Spleen (tissue), 13 donors: Measurements from ENCODE around the gene DEPDC1B. TPM values are rescaled to one million over a fixed set of nuclear protein-coding genes. Genes with fewer than 3 reads are reported as not detected.
A peak's percentile ranks its signal among the peaks of the same experiment; 100 is the strongest.

ENCODE experiments used
- DNase-seq: peaks from one replicate; pipeline ENCODE4 v3.0.0-alpha.2; 2020
- H3K27ac ChIP-seq, 8 donors: fragments of 200-600 bp; sonication (generic) in 7 of 8; 1 replicate in 4 of 8; 2 replicates in 4 of 8; pipeline versions ENCODE4 v1.5.0 to v1.8.0; 2016 to 2021; ENCODE audit warnings: inconsistent platforms in 4 of 8, mild to moderate bottlenecking in 4 of 8, moderate library complexity in 1 of 8
- H3K27me3 ChIP-seq, 7 donors: fragments of 200-600 bp; sonication (generic) in 6 of 7; replicated peaks in 1 of 7; 1 replicate in 4 of 7; 2 replicates in 3 of 7; pipeline versions ENCODE4 v1.5.0 to v1.8.0; 2016 to 2021; ENCODE audit warnings: inconsistent platforms in 3 of 7, mild to moderate bottlenecking in 1 of 7
- H3K36me3 ChIP-seq, 6 donors: fragments of 200-600 bp; sonication (generic) in 5 of 6; 1 replicate in 4 of 6; 2 replicates in 2 of 6; pipeline versions ENCODE4 v1.5.0 to v1.8.0; 2016 to 2021; ENCODE audit warnings: inconsistent platforms in 2 of 6
- H3K4me1 ChIP-seq, 6 donors: fragments of 200-600 bp; sonication (generic) in 5 of 6; 1 replicate in 3 of 6; 2 replicates in 3 of 6; pipeline versions ENCODE4 v1.5.0 to v1.8.0; 2016 to 2021; ENCODE audit warnings: inconsistent platforms in 3 of 6
- H3K4me3 ChIP-seq, 8 donors: fragments of 200-600 bp; sonication (generic) in 7 of 8; 1 replicate in 4 of 8; 2 replicates in 4 of 8; pipeline versions ENCODE4 v1.5.0 to v1.8.0; 2016 to 2021; ENCODE audit warnings: inconsistent platforms in 4 of 8, mild to moderate bottlenecking in 4 of 8, moderate library complexity in 2 of 8
- H3K9me3 ChIP-seq, 8 donors: fragments of 200-600 bp; sonication (generic) in 7 of 8; 1 replicate in 4 of 8; 2 replicates in 4 of 8; pipeline versions ENCODE4 v1.5.0 to v1.8.0; 2016 to 2021; ENCODE audit warnings: inconsistent platforms in 4 of 8
- CTCF ChIP-seq, 11 experiments: fragments of 200-600 bp in 7 of 11; fragments of 450-650 bp in 4 of 11; sonication (generic) in 4 of 11; IDR thresholded peaks in 8 of 11; conservative IDR thresholded peaks in 3 of 11; 1 replicate in 7 of 11; 2 replicates in 4 of 11; pipeline versions ENCODE4 v1.4.0 to v1.8.0; 2016 to 2021; ENCODE audit warnings: antibody characterized with exemption in 11 of 11, inconsistent platforms in 4 of 11, mild to moderate bottlenecking in 1 of 11
- POLR2A ChIP-seq, 3 donors: fragments of 450-650 bp; IDR thresholded peaks; one replicate each; pipeline ENCODE4 v1.5.1; 2017; ENCODE audit warnings: antibody characterized with exemption in 3 of 3, mild to moderate bottlenecking in 1 of 3
- POLR2AphosphoS5 ChIP-seq, 3 donors: sonication (generic); formaldehyde crosslinking; IDR thresholded peaks; one replicate each; pipeline ENCODE4 v1.5.1; 2017; ENCODE audit warnings: antibody characterized with exemption in 3 of 3
- WGBS, 5 donors: extraction: QIAGEN DNeasy Blood & Tissue Kit in 3 of 5; methylation state at CpG; one replicate each; pipeline versions ENCODE4 v1.1.5 to v1.1.7; 2013 to 2018; 5-methylcytosine and 5-hydroxymethylcytosine counted together
- intact Hi-C: fragments of 100-400 bp; cut with DNase I; formaldehyde crosslinking; loops from one replicate; pipeline ENCODE4 v1.15.0; 2023; ENCODE audit warnings: low total_unique reads
- long read RNA-seq, 2 donors: transcript quantifications; one replicate each; lab custom pipeline, GENCODE V29; 2026
- polyA plus RNA-seq, 3 donors: library from polyadenylated mRNA; stranded (reverse); fragments of 200-250 nt; gene quantifications; one replicate each; pipeline ENCODE4 v1.2.1, GENCODE V29; 2013
- total RNA-seq, 7 donors: library from RNA; depleted of rRNA in 3 of 7; stranded (reverse); fragments of >200 nt in 3 of 7; fragmentation: NEBNext Ultra II Directional in 4 of 7; extraction: Animal tissue kit (Norgen Biotek cat#: 25700) in 4 of 7; gene quantifications; one replicate each; pipeline versions ENCODE4 v1.1.0 to v1.2.1, GENCODE V29; 2016 to 2021
- donor health status: healthy with polysubstance abuse.
- donor health status: DM: no; HTN: no; CAD: no; lungs with moderate emphysema.
- donor health status: DM: no; HTN: no; CAD: no.
- donor health status: Bipolar disorder and iron deficiency.
- donor health status: healthy.
- donor health status: DM: no; HTN: no; CAD: no.
- donor health status: DM: yes; HTN: yes; CAD: no.

Gene DEPDC1B
- 1 to 10 TPM; 1.1 to 5.6 (median 2.6) TPM for total RNA-seq
- 1 to 10 TPM in 2 of 3 donors, under 1 TPM in 1; 0.63 to 4.0 (median 1.4) TPM for polyA plus RNA-seq
- long read RNA-seq, donor 1, partial matches to known transcripts: 5 of 7 reads
- long read RNA-seq, donor 1, other reads (novel, unspliced or antisense): 0 of 7 reads
- long read RNA-seq, donor 2, partial matches to known transcripts: 0 of 2 reads
- long read RNA-seq, donor 2, other reads (novel, unspliced or antisense): 0 of 2 reads

GRCh38 chr5:60699609-60700415 lies at the start of gene DEPDC1B:
DEPDC1B (minus strand) TSS chr5:60700166; CDS start chr5:60700093, 73 bp downstream.
- Histone ChIP-seq H3K27ac (peak within 1 kb of the TSS; percentile 11 to 86 (median 64)), H3K27me3 (no peaks in the 10 kb centered on the region), H3K4me1 (peaks cover 0 to 23% (median 19%) of the 10 kb centered on the region in 6 donors), H3K36me3 (no peaks in the 10 kb centered on the region), H3K9me3 (no peaks in the 10 kb centered on the region), H3K4me3 (peak within 1 kb of the TSS; percentile 65 to 94 (median 84))
- WGBS, 5 donors: 0 to 2% (median 0%) methylated on average over 24 to 72 of the region's 72 CpGs
- intact Hi-C loops: no loop called here
- peak; percentile 96 for DNase-seq
- TF ChIP-seq POLR2AphosphoS5 (IDR thresholded peaks at IDR 0.05) (peak; percentile 63 to 85 (median 81)), CTCF (IDR thresholded peaks at IDR 0.05 in 8 of 11, conservative IDR thresholded peaks at IDR 0.05 in 3 of 11) (peak in 1 of 11 experiments; percentile 23), POLR2A (IDR thresholded peaks at IDR 0.05) (no peak)

- H3K4me1 ChIP-seq: no peaks in the 10 kb centered on the region
- no peaks in the 10 kb centered on the region for H3K36me3 ChIP-seq
- intact Hi-C loops: no loop called here
- H3K4me3 ChIP-seq: no peak overlapping the region
- 91 to 97% (median 94%) methylated on average over 6 of the region's 6 CpGs for WGBS, 5 donors
- H3K27ac ChIP-seq: no peak overlapping the region
- DNase-seq: no peak
- H3K27me3 ChIP-seq: no peaks in the 10 kb centered on the region
- TF ChIP-seq POLR2A (IDR thresholded peaks at IDR 0.05): no peak
- TF ChIP-seq CTCF (IDR thresholded peaks at IDR 0.05 in 8 of 11, conservative IDR thresholded peaks at IDR 0.05 in 3 of 11): no peak
- TF ChIP-seq POLR2AphosphoS5 (IDR thresholded peaks at IDR 0.05): no peak
- H3K9me3 ChIP-seq: peaks cover 0 to 21% (median 21%) of the 10 kb centered on the region in 8 donors
Observed at GRCh38 chr5:60744682-60745081, 44.7 kb upstream of the DEPDC1B start.

GRCh38 chr5:60743511-60744314 lies 43.7 kb upstream of the DEPDC1B start:
- intact Hi-C loops: no loop called here
- H3K27me3 ChIP-seq: no peaks in the 10 kb centered on the region
- no peaks in the 10 kb centered on the region for H3K36me3 ChIP-seq
- WGBS, 5 donors: 93 to 96% (median 94%) methylated on average over 16 to 40 of the region's 40 CpGs
- H3K27ac ChIP-seq: no peak overlapping the region
- no peaks in the 10 kb centered on the region for H3K4me1 ChIP-seq
- H3K4me3 ChIP-seq: no peak overlapping the region
- H3K9me3 ChIP-seq: peaks cover 0 to 31% (median 27%) of the 10 kb centered on the region in 8 donors
- TF ChIP-seq POLR2AphosphoS5 (IDR thresholded peaks at IDR 0.05): no peak
- no peak for TF ChIP-seq POLR2A (IDR thresholded peaks at IDR 0.05)
- no peak for DNase-seq

GRCh38 chr5:60740322-60740721 lies 40.4 kb upstream of the DEPDC1B start:
- Histone ChIP-seq H3K36me3 (no peaks in the 10 kb centered on the region), H3K27me3 (no peaks in the 10 kb centered on the region), H3K9me3 (peaks cover 0 to 33% (median 27%) of the 10 kb centered on the region in 8 donors), H3K4me3 (no peak overlapping the region), H3K4me1 (no peaks in the 10 kb centered on the region), H3K27ac (no peak overlapping the region)
- TF ChIP-seq POLR2A (IDR thresholded peaks at IDR 0.05): no peak
- TF ChIP-seq POLR2AphosphoS5 (IDR thresholded peaks at IDR 0.05): no peak
- TF ChIP-seq CTCF (IDR thresholded peaks at IDR 0.05 in 8 of 11, conservative IDR thresholded peaks at IDR 0.05 in 3 of 11): no peak
- intact Hi-C loops: no loop called here
- DNase-seq: no peak
- 89 to 97% (median 92%) methylated on average over 2 of the region's 2 CpGs for WGBS, 5 donors
